H4 (cell line): Measurements from ENCODE around the gene MRPS31. TPM values are rescaled to one million over a fixed set of nuclear protein-coding genes. Genes with fewer than 3 reads are reported as not detected.
A peak's percentile ranks its signal among the peaks of the same experiment; 100 is the strongest.
"Not testable (repeated sequence)": the region's sequence is repeated elsewhere in the genome, so short reads cannot be mapped to it uniquely, and the experiment has no call there.

Experiments used
- DNase-seq: peaks from one replicate; pipeline ENCODE4 v3.0.0-alpha.2; 2015; ENCODE audit warnings: low spot score
- total RNA-seq: library from RNA; depleted of rRNA; stranded (reverse); fragments of >200 nt; shearing (Covaris generic); gene quantifications from 2 replicates; pipeline ENCODE4 v1.2.3, GENCODE V29; 2014

Gene MRPS31
- total RNA-seq, 1 experiment from 2014 or later = 12.8 TPM

GRCh38 chr13:40762849-40763248, 8.1 kb downstream of the MRPS31 start:
- DNase-seq = no peak

GRCh38 chr13:40758811-40759210, 12.2 kb downstream of the MRPS31 start:
- no peak for DNase-seq

GRCh38 chr13:40756042-40756441, 14.9 kb downstream of the MRPS31 start:
- DNase-seq = no peak

GRCh38 chr13:40755082-40755700, 15.8 kb downstream of the MRPS31 start:
- no peak for DNase-seq

- DNase-seq = no peak
Measured at GRCh38 chr13:40749327-40749726, 21.7 kb downstream of the MRPS31 start.

- not testable (repeated sequence) for DNase-seq
Measured at GRCh38 chr13:40735232-40735548, 35.8 kb downstream of the MRPS31 start.

- not testable (repeated sequence) for DNase-seq
Measured at GRCh38 chr13:40734536-40735231, 36.3 kb downstream of the MRPS31 start.

GRCh38 chr13:40732658-40733057, 38.3 kb downstream of the MRPS31 start:
- no peak for DNase-seq

GRCh38 chr13:40728595-40728994, 42.4 kb downstream of the MRPS31 start:
- no peak for DNase-seq

GRCh38 chr13:40714433-40714832, 56.6 kb downstream of the MRPS31 start:
- DNase-seq = not testable (repeated sequence)

- DNase-seq = no peak
Measured at GRCh38 chr13:40706439-40706838, 64.6 kb downstream of the MRPS31 start.

- DNase-seq = no peak
Measured at GRCh38 chr13:40697711-40698110, 73.3 kb downstream of the MRPS31 start.

- DNase-seq = no peak
Measured at GRCh38 chr13:40694426-40694825, 76.6 kb downstream of the MRPS31 start.

- no peak for DNase-seq
Measured at GRCh38 chr13:40692946-40693345, 78.0 kb downstream of the MRPS31 start.

- DNase-seq = no peak
Measured at GRCh38 chr13:40688781-40689180, 82.2 kb downstream of the MRPS31 start.

- DNase-seq = peak; percentile 13
Measured at GRCh38 chr13:40682449-40683240, 88.3 kb downstream of the MRPS31 start.

GRCh38 chr13:40681341-40682146, 89.4 kb downstream of the MRPS31 start:
- no peak for DNase-seq

- DNase-seq = no peak
Measured at GRCh38 chr13:40680659-40681323, 90.2 kb downstream of the MRPS31 start.

GRCh38 chr13:40679480-40679985, 91.5 kb downstream of the MRPS31 start:
- DNase-seq = no peak
